A549 (cell line): Measurements from ENCODE around the gene NAPSA.

Experiments
- CEBPB ChIP-seq, 2 experiments: fragments of >200 bp in 1 of 2; sonication (Bioruptor Twin) in 1 of 2; formaldehyde crosslinking in 1 of 2; IDR thresholded peaks; 2 replicates each; pipeline ENCODE4 v1.6.1; 2012 to 2016
- ESRRA ChIP-seq: fragments of 150-350 bp; IDR thresholded peaks from 2 replicates; pipeline ENCODE4 v1.6.1; 2014; ENCODE audit warnings: mild to moderate bottlenecking, low read length, borderline replicate concordance
- FOSL2 ChIP-seq, 2 experiments: fragments of 450-650 bp in 1 of 2; fragments of >200 bp in 1 of 2; sonication (Bioruptor Twin) in 1 of 2; formaldehyde crosslinking; IDR thresholded peaks; 2 replicates each; pipeline versions ENCODE4 v1.5.0 to v1.6.1; 2016 to 2020; ENCODE audit warnings: mild to moderate bottlenecking in 1 of 2, moderate library complexity in 1 of 2
- GATA3 ChIP-seq: IDR thresholded peaks from 2 replicates; pipeline ENCODE4 v1.6.1; 2012; ENCODE audit warnings: borderline replicate concordance
- NR3C1 ChIP-seq: fragments of >200 bp; sonication (Bioruptor Twin); formaldehyde crosslinking; IDR thresholded peaks from 3 replicates; pipeline ENCODE4 v1.6.1; 2017
- POLR2A ChIP-seq: IDR thresholded peaks from 2 replicates; pipeline ENCODE4 v1.6.1; 2012; ENCODE audit warnings: mild to moderate bottlenecking, low read length
- SREBF2 ChIP-seq: fragments of 450-650 bp; IDR thresholded peaks from 2 replicates; pipeline ENCODE4 v1.6.1; 2014; ENCODE audit warnings: mild to moderate bottlenecking, moderate library complexity
- TF ChIP-seq, protein P1 (sequence below): fragments of >200 bp; sonication (Bioruptor Twin); formaldehyde crosslinking; IDR thresholded peaks from 3 replicates; pipeline ENCODE4 v1.5.1; 2016

- no peak for TF ChIP-seq CEBPB (IDR thresholded peaks at IDR 0.05)
- TF ChIP-seq, protein P1, sequence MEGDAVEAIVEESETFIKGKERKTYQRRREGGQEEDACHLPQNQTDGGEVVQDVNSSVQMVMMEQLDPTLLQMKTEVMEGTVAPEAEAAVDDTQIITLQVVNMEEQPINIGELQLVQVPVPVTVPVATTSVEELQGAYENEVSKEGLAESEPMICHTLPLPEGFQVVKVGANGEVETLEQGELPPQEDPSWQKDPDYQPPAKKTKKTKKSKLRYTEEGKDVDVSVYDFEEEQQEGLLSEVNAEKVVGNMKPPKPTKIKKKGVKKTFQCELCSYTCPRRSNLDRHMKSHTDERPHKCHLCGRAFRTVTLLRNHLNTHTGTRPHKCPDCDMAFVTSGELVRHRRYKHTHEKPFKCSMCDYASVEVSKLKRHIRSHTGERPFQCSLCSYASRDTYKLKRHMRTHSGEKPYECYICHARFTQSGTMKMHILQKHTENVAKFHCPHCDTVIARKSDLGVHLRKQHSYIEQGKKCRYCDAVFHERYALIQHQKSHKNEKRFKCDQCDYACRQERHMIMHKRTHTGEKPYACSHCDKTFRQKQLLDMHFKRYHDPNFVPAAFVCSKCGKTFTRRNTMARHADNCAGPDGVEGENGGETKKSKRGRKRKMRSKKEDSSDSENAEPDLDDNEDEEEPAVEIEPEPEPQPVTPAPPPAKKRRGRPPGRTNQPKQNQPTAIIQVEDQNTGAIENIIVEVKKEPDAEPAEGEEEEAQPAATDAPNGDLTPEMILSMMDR = no peak
- no peak for TF ChIP-seq FOSL2 (IDR thresholded peaks at IDR 0.05)
- TF ChIP-seq FOSL2 (CRISPR knock-in tag; IDR thresholded peaks at IDR 0.05) = no peak
- TF ChIP-seq GATA3 = no peak
- TF ChIP-seq SREBF2 = no peak
- no peak for TF ChIP-seq NR3C1
- no peak for TF ChIP-seq POLR2A
- no peak for TF ChIP-seq ESRRA
Measured at GRCh38 chr19:50398675-50399367, 33.4 kb upstream of the NAPSA start.
